ENCODE measurements around the gene PITPNM3.

The PITPNM3 gene

DNA sequence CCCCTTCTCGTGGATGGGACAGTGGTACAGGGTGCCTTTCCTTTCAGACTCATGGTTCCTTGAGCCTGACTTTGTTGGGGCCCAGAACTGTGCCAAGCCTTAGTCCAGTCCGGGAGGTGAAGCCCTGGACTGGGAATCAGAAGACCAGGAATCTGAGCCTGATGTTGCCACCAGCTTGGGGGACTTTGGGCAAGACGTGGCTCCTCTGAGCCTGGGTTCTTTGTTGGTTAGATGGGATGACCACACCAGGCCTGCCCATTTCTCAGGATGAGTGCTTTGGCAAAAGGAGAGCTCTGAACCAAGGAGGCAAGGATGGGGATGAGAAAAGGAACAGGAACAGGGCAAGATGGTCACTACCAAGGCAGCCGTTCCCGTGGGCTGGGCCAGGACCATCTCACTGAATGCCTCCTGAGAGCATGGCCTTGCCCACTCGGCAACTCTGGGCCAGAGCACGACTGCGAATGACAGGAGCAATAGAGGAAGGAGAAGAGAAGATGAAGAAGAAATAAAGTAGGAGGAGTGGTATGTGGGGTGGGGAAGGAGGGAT, 32.5 kb downstream of the PITPNM3 start:
- no peak for TF ChIP-seq ISL1 (CRISPR knock-in tag; IDR thresholded peaks at IDR 0.05)
- TF ChIP-seq ESRRG (CRISPR knock-in tag; IDR thresholded peaks at IDR 0.05), result no peak
- no peak for TF ChIP-seq TCF4 (CRISPR knock-in tag; IDR thresholded peaks at IDR 0.05; ENCODE audit: borderline replicate concordance)
- no peak for TF ChIP-seq ZNF70 (CRISPR knock-in tag; IDR thresholded peaks at IDR 0.05)
- TF ChIP-seq SNAI2 (CRISPR knock-in tag; IDR thresholded peaks at IDR 0.05), result no peak
- no peak for TF ChIP-seq CSDC2 (CRISPR knock-in tag; IDR thresholded peaks at IDR 0.05)
- TF ChIP-seq ZC3H10 (CRISPR knock-in tag; IDR thresholded peaks at IDR 0.05), result no peak
- TF ChIP-seq, protein P1, sequence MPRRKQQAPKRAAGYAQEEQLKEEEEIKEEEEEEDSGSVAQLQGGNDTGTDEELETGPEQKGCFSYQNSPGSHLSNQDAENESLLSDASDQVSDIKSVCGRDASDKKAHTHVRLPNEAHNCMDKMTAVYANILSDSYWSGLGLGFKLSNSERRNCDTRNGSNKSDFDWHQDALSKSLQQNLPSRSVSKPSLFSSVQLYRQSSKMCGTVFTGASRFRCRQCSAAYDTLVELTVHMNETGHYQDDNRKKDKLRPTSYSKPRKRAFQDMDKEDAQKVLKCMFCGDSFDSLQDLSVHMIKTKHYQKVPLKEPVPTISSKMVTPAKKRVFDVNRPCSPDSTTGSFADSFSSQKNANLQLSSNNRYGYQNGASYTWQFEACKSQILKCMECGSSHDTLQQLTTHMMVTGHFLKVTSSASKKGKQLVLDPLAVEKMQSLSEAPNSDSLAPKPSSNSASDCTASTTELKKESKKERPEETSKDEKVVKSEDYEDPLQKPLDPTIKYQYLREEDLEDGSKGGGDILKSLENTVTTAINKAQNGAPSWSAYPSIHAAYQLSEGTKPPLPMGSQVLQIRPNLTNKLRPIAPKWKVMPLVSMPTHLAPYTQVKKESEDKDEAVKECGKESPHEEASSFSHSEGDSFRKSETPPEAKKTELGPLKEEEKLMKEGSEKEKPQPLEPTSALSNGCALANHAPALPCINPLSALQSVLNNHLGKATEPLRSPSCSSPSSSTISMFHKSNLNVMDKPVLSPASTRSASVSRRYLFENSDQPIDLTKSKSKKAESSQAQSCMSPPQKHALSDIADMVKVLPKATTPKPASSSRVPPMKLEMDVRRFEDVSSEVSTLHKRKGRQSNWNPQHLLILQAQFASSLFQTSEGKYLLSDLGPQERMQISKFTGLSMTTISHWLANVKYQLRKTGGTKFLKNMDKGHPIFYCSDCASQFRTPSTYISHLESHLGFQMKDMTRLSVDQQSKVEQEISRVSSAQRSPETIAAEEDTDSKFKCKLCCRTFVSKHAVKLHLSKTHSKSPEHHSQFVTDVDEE (CRISPR knock-in tag; IDR thresholded peaks at IDR 0.05), result no peak
- no peak for ATAC-seq

DNA sequence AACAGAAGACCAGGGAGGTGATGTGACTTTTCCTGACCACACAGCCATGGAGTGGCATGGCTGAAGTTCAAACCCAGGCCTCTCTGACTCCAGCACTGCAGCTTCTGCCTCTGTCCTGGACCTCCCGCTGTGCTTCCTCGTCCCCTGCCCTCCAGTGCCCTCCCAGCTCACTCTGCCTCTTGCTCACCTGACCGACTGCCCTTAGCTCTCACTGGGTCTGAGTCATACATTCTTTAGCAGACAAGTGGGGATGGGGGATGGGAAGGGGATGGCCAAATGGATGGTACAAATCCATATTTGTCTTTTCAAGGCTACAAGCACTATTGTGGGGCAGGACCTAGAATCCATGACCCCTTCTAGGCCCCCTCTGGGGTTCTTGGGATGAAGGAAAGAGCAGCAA, 33.0 kb downstream of the PITPNM3 start:
- no peak for ATAC-seq
- TF ChIP-seq BACH2 (CRISPR knock-in tag; IDR thresholded peaks at IDR 0.05; ENCODE audit: borderline replicate concordance), result no peak
- no peak for TF ChIP-seq TCF4 (CRISPR knock-in tag; IDR thresholded peaks at IDR 0.05; ENCODE audit: borderline replicate concordance)
- TF ChIP-seq PPARA (CRISPR knock-in tag; IDR thresholded peaks at IDR 0.05; ENCODE audit: borderline replicate concordance), result no peak
- no peak for TF ChIP-seq RARB (CRISPR knock-in tag; IDR thresholded peaks at IDR 0.05)
- no peak for TF ChIP-seq ZNF8 (CRISPR knock-in tag; IDR thresholded peaks at IDR 0.05)
- TF ChIP-seq TOX (CRISPR knock-in tag; IDR thresholded peaks at IDR 0.05; ENCODE audit: borderline replicate concordance), result no peak
- no peak for TF ChIP-seq ZC3H10 (CRISPR knock-in tag; IDR thresholded peaks at IDR 0.05)
- TF ChIP-seq, protein P1 (CRISPR knock-in tag; IDR thresholded peaks at IDR 0.05), result no peak
- TF ChIP-seq, protein P2, sequence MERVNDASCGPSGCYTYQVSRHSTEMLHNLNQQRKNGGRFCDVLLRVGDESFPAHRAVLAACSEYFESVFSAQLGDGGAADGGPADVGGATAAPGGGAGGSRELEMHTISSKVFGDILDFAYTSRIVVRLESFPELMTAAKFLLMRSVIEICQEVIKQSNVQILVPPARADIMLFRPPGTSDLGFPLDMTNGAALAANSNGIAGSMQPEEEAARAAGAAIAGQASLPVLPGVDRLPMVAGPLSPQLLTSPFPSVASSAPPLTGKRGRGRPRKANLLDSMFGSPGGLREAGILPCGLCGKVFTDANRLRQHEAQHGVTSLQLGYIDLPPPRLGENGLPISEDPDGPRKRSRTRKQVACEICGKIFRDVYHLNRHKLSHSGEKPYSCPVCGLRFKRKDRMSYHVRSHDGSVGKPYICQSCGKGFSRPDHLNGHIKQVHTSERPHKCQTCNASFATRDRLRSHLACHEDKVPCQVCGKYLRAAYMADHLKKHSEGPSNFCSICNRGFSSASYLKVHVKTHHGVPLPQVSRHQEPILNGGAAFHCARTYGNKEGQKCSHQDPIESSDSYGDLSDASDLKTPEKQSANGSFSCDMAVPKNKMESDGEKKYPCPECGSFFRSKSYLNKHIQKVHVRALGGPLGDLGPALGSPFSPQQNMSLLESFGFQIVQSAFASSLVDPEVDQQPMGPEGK (CRISPR knock-in tag; IDR thresholded peaks at IDR 0.05; ENCODE audit: borderline replicate concordance), result no peak
- TF ChIP-seq GLIS3 (CRISPR knock-in tag; IDR thresholded peaks at IDR 0.05), result no peak
- TF ChIP-seq, protein P3, sequence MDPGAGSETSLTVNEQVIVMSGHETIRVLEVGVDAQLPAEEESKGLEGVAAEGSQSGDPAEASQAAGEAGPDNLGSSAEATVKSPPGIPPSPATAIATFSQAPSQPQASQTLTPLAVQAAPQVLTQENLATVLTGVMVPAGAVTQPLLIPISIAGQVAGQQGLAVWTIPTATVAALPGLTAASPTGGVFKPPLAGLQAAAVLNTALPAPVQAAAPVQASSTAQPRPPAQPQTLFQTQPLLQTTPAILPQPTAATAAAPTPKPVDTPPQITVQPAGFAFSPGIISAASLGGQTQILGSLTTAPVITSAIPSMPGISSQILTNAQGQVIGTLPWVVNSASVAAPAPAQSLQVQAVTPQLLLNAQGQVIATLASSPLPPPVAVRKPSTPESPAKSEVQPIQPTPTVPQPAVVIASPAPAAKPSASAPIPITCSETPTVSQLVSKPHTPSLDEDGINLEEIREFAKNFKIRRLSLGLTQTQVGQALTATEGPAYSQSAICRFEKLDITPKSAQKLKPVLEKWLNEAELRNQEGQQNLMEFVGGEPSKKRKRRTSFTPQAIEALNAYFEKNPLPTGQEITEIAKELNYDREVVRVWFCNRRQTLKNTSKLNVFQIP (CRISPR knock-in tag; IDR thresholded peaks at IDR 0.05; ENCODE audit: borderline replicate concordance, low read depth), result no peak
- no peak for TF ChIP-seq ZFP3 (CRISPR knock-in tag; IDR thresholded peaks at IDR 0.05)
- TF ChIP-seq, protein P4, sequence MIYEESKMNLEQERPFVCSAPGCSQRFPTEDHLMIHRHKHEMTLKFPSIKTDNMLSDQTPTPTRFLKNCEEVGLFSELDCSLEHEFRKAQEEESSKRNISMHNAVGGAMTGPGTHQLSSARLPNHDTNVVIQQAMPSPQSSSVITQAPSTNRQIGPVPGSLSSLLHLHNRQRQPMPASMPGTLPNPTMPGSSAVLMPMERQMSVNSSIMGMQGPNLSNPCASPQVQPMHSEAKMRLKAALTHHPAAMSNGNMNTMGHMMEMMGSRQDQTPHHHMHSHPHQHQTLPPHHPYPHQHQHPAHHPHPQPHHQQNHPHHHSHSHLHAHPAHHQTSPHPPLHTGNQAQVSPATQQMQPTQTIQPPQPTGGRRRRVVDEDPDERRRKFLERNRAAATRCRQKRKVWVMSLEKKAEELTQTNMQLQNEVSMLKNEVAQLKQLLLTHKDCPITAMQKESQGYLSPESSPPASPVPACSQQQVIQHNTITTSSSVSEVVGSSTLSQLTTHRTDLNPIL (CRISPR knock-in tag; IDR thresholded peaks at IDR 0.05; ENCODE audit: low read depth), result no peak
- no peak for TF ChIP-seq OSR1 (CRISPR knock-in tag; IDR thresholded peaks at IDR 0.05)
- no peak for TF ChIP-seq ZFP30 (CRISPR knock-in tag; IDR thresholded peaks at IDR 0.05)
- TF ChIP-seq ESRRG (CRISPR knock-in tag; IDR thresholded peaks at IDR 0.05), result no peak
- no peak for TF ChIP-seq CSDC2 (CRISPR knock-in tag; IDR thresholded peaks at IDR 0.05)
- TF ChIP-seq ZNF70 (CRISPR knock-in tag; IDR thresholded peaks at IDR 0.05), result no peak
- no peak for TF ChIP-seq ARNTL (CRISPR knock-in tag; IDR thresholded peaks at IDR 0.05; ENCODE audit: borderline replicate concordance, low read depth)

Data from SK-N-SH treated with all-trans-retinoic acid at 6 μM for 48 hours (cell line).